ENCODE measurements around the gene FAM110D.

Gene FAM110D

DNA sequence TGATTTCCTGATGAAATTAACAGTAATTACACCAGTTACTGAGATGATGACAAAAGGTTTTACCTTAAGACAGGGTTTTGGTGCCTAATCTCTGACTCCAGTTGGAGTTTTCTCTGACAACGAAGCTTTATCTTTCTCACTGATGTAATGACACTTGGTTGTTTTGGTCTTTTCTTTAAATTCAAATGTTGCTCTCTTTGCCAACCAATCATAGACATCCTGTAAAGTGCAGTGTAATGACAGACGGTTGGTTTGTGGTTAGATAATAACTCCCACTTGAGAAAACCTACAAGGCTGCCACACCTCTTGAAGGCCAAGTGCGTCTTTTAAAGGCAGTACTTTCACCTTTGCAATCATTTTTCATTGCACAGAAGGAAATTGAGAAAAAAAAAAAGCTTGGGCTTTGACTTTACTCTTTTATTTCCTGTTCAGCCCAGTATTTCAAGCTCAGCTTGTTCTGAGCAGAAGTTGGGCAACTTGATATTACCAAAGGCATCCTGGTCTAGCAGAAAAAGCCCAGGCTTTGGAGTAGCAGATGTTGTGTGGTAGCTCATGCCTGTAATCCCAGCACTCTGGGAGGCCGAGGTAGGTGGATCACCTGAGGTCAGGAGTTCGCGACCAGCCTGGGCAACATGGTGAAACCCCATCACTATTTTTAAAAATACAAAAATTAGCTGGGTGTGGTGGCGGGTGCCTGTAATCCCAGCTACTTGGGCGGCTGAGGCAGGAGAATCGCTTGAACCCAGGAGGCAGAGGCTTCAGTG is 32.4 kb upstream of the FAM110D start:
- H3F3A ChIP-seq (ENCODE audit: low read depth) = peaks cover 29% of the 10 kb centered on the region
- peak overlapping the region; percentile 96 for H3K9ac ChIP-seq (ENCODE audit: low read depth, low read length, poor library complexity, severe bottlenecking)
- no peaks in the 10 kb centered on the region for H4K20me1 ChIP-seq (ENCODE audit: insufficient read depth, low read length, poor library complexity, severe bottlenecking)
- H3K27me3 ChIP-seq (ENCODE audit: insufficient read depth, low read length, poor library complexity, severe bottlenecking) = no peaks in the 10 kb centered on the region
- H3K9me2 ChIP-seq (replicated peaks; ENCODE audit: low read depth, low read length) = no peaks in the 10 kb centered on the region
- no peak for TF ChIP-seq EZH2phosphoT487 (IDR thresholded peaks at IDR 0.05; ENCODE audit: borderline replicate concordance)
- TF ChIP-seq, protein P1, sequence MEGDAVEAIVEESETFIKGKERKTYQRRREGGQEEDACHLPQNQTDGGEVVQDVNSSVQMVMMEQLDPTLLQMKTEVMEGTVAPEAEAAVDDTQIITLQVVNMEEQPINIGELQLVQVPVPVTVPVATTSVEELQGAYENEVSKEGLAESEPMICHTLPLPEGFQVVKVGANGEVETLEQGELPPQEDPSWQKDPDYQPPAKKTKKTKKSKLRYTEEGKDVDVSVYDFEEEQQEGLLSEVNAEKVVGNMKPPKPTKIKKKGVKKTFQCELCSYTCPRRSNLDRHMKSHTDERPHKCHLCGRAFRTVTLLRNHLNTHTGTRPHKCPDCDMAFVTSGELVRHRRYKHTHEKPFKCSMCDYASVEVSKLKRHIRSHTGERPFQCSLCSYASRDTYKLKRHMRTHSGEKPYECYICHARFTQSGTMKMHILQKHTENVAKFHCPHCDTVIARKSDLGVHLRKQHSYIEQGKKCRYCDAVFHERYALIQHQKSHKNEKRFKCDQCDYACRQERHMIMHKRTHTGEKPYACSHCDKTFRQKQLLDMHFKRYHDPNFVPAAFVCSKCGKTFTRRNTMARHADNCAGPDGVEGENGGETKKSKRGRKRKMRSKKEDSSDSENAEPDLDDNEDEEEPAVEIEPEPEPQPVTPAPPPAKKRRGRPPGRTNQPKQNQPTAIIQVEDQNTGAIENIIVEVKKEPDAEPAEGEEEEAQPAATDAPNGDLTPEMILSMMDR (conservative IDR thresholded peaks at IDR 0.05; ENCODE audit: low read length) = no peak
- peak overlapping the region; percentile 99 for H3K4me2 ChIP-seq (ENCODE audit: low read depth, low read length, poor library complexity, severe bottlenecking)
- peaks cover 85% of the 10 kb centered on the region for H3K4me1 ChIP-seq (ENCODE audit: insufficient read depth, low read length, poor library complexity, severe bottlenecking)
- H2AFZ ChIP-seq (ENCODE audit: low read length) = no peak overlapping the region
- H3K36me3 ChIP-seq (ENCODE audit: insufficient read depth, low read length) = peaks cover 9% of the 10 kb centered on the region; the same call in 1 of the 2 replicates
- no peaks in the 10 kb centered on the region for H3K9me3 ChIP-seq (ENCODE audit: insufficient read depth, low read depth, low read length)
- peaks cover 48% of the 10 kb centered on the region for H3K79me2 ChIP-seq (ENCODE audit: insufficient read depth, low read length)
- H3K4me3 ChIP-seq (ENCODE audit: low read length, poor library complexity, severe bottlenecking) = peak overlapping the region; percentile 80

DNA sequence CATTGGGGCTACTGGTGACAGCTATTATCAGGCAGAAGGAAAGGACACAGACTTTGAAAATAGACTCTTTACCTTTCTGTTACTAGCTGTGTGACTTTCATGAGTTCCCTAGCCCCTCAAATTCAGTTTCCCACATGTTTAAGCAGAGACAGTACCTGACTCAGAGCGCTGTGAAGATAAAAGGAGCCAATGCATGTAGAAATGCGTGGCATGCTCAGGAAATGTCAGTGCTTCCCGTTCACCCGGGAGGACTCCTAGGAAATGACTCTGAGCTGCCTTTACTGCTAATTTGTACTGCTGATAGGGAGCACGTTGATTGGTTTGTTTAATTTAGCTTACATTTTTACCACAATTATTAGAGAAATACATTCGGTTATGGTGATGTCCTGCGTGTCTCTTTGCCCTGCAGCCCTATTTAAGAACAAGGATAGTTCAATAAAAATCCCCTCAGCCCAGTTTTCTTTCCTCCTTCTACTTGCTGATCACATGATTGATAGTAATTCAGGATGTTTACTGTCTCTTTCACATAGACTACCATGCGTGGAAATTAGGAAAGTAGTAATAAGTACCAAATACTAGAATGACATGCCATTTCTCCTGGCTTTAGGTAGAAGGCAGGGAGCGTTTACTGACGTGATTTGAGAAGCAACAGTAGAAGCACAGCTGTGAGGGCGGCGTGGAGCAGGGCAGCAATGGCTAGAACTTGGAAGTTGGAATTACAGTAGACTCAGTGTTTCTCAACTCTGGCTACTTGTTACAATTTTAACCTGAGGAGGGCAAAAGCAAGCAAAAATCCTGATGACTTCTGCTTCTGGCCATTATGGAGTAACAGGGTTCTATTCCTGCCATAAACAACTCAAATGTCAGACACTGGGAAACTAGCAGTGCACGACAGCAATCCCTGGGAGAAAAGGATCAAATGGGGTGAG is 31.4 kb upstream of the FAM110D start:
- Histone ChIP-seq H3K9me2 (replicated peaks; ENCODE audit: low read depth, low read length) (no peaks in the 10 kb centered on the region), H4K20me1 (ENCODE audit: insufficient read depth, low read length, poor library complexity, severe bottlenecking) (no peaks in the 10 kb centered on the region), H3K4me2 (ENCODE audit: low read depth, low read length, poor library complexity, severe bottlenecking) (peak overlapping the region; percentile 99), H3K9me3 (ENCODE audit: insufficient read depth, low read depth, low read length) (no peaks in the 10 kb centered on the region), H3K27me3 (ENCODE audit: insufficient read depth, low read length, poor library complexity, severe bottlenecking) (no peaks in the 10 kb centered on the region), H3K4me3 (ENCODE audit: low read length, poor library complexity, severe bottlenecking) (peak overlapping the region; percentile 80), H3F3A (ENCODE audit: low read depth) (peaks cover 23% of the 10 kb centered on the region), H2AFZ (ENCODE audit: low read length) (peak overlapping the region; percentile 50; the same call in 1 of the 2 replicates), H3K36me3 (ENCODE audit: insufficient read depth, low read length) (peaks cover 2% of the 10 kb centered on the region; the same call in 1 of the 2 replicates), H3K9ac (ENCODE audit: low read depth, low read length, poor library complexity, severe bottlenecking) (peak overlapping the region; percentile 96), H3K4me1 (ENCODE audit: insufficient read depth, low read length, poor library complexity, severe bottlenecking) (peaks cover 75% of the 10 kb centered on the region), H3K79me2 (ENCODE audit: insufficient read depth, low read length) (peaks cover 40% of the 10 kb centered on the region)
- no peak for TF ChIP-seq EZH2phosphoT487 (IDR thresholded peaks at IDR 0.05; ENCODE audit: borderline replicate concordance)
- TF ChIP-seq, protein P1 (conservative IDR thresholded peaks at IDR 0.05; ENCODE audit: low read length) = no peak

DNA sequence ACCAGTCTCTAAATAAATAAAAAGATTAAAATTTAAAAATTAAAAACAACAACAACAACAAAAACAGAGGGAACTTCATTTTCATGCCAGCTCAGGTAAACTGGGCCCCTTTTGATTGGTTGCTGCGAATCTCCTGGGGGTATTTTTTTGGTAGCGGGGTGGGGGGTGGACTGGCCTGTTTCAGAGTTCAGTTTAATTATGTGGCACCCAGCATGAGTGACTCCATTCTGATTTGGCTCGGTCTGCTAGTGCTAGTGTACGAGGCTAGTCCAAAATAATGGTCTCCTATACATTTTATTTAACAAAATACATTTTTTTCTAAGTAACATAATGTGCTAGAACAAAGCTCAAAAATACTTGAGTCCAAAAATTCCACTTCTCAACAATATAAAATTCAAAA is 29.1 kb upstream of the FAM110D start:
- H4K20me1 ChIP-seq (ENCODE audit: insufficient read depth, low read length, poor library complexity, severe bottlenecking) = no peaks in the 10 kb centered on the region
- H3K9ac ChIP-seq (ENCODE audit: low read depth, low read length, poor library complexity, severe bottlenecking) = peak overlapping the region; percentile 96
- peaks cover 53% of the 10 kb centered on the region for H3K4me1 ChIP-seq (ENCODE audit: insufficient read depth, low read length, poor library complexity, severe bottlenecking)
- H3K36me3 ChIP-seq (ENCODE audit: insufficient read depth, low read length) = no peaks in the 10 kb centered on the region
- H3K4me3 ChIP-seq (ENCODE audit: low read length, poor library complexity, severe bottlenecking) = no peak overlapping the region
- peaks cover 29% of the 10 kb centered on the region for H3K79me2 ChIP-seq (ENCODE audit: insufficient read depth, low read length)
- no peaks in the 10 kb centered on the region for H3K27me3 ChIP-seq (ENCODE audit: insufficient read depth, low read length, poor library complexity, severe bottlenecking)
- no peak overlapping the region for H3K4me2 ChIP-seq (ENCODE audit: low read depth, low read length, poor library complexity, severe bottlenecking)
- TF ChIP-seq, protein P1 (conservative IDR thresholded peaks at IDR 0.05; ENCODE audit: low read length) = no peak
- no peak for TF ChIP-seq EZH2phosphoT487 (IDR thresholded peaks at IDR 0.05; ENCODE audit: borderline replicate concordance)
- peaks cover 18% of the 10 kb centered on the region for H3F3A ChIP-seq (ENCODE audit: low read depth)
- no peaks in the 10 kb centered on the region for H3K9me2 ChIP-seq (replicated peaks; ENCODE audit: low read depth, low read length)
- H3K9me3 ChIP-seq (ENCODE audit: insufficient read depth, low read depth, low read length) = no peaks in the 10 kb centered on the region; the same call in 1 of the 2 replicates
- H2AFZ ChIP-seq (ENCODE audit: low read length) = no peak overlapping the region

Data from Loucy (cell line).